Neural progenitor cell (in vitro differentiated cells): ENCODE data around the gene PIK3CB. TPM values are rescaled to one million over a fixed set of nuclear protein-coding genes. Genes with fewer than 3 reads are reported as not detected.
"Not testable (repeated sequence)": the region's sequence is repeated elsewhere in the genome, so short reads cannot be mapped to it uniquely, and the experiment has no call there.

Experiments
- DNase-seq: peaks from one replicate; pipeline ENCODE4 v3.0.0-alpha.2; 2016; ENCODE audit warnings: low spot score
- H2AFZ ChIP-seq: fragments of 200-600 bp; sonication (generic); replicated peaks from 2 replicates; pipeline ENCODE4 v1.6.1; 2016; ENCODE audit warnings: antibody characterized with exemption
- H3F3A ChIP-seq: fragments of 200-600 bp; sonication (generic); 2 replicates; pipeline ENCODE4 v1.6.1; 2016; ENCODE audit warnings: antibody characterized with exemption, low read depth
- H3K27ac ChIP-seq: fragments of 200-600 bp; sonication (generic); 2 replicates; pipeline ENCODE4 v1.5.1; 2016; ENCODE audit warnings: mild to moderate bottlenecking
- H3K27me3 ChIP-seq: fragments of 200-600 bp; sonication (generic); 2 replicates; pipeline ENCODE4 v1.6.1; 2016; ENCODE audit warnings: mild to moderate bottlenecking, moderate library complexity
- H3K36me3 ChIP-seq: fragments of 200-600 bp; sonication (generic); 2 replicates; pipeline ENCODE4 v1.5.1; 2016
- H3K4me1 ChIP-seq: fragments of 200-600 bp; sonication (generic); 2 replicates; pipeline ENCODE4 v1.6.1; 2016; ENCODE audit warnings: mixed run types
- H3K4me2 ChIP-seq: fragments of 200-600 bp; sonication (generic); 2 replicates; pipeline ENCODE4 v1.6.1; 2016
- H3K4me3 ChIP-seq: fragments of 200-600 bp; sonication (generic); 2 replicates; pipeline ENCODE4 v1.5.1; 2016
- H3K79me2 ChIP-seq: fragments of 200-600 bp; sonication (generic); 2 replicates; pipeline ENCODE4 v1.6.1; 2016; ENCODE audit warnings: low read depth
- H3K9ac ChIP-seq: fragments of 200-600 bp; sonication (generic); 2 replicates; pipeline ENCODE4 v1.6.1; 2016
- H3K9me3 ChIP-seq: fragments of 200-600 bp; sonication (generic); 2 replicates; pipeline ENCODE4 v1.5.1; 2016; ENCODE audit warnings: low read depth
- H4K20me1 ChIP-seq: fragments of 200-600 bp; sonication (generic); 2 replicates; pipeline ENCODE4 v1.6.1; 2016; ENCODE audit warnings: low read depth
- H3K27ac Mint-ChIP-seq: 3 replicates; pipeline ENCODE4 v1.8.0; 2021; ENCODE audit warnings: mixed read lengths
- H3K27me3 Mint-ChIP-seq: 2 replicates; pipeline ENCODE4 v1.8.0; 2022; ENCODE audit warnings: low read depth, mild to moderate bottlenecking, inconsistent platforms, moderate library complexity, mixed read lengths; ENCODE audit not compliant: insufficient read depth
- H3K36me3 Mint-ChIP-seq: 3 replicates; pipeline ENCODE4 v1.8.0; 2021; ENCODE audit warnings: mixed read lengths
- H3K4me1 Mint-ChIP-seq: 3 replicates; pipeline ENCODE4 v1.8.0; 2021; ENCODE audit warnings: mixed read lengths
- H3K4me3 Mint-ChIP-seq: 3 replicates; pipeline ENCODE4 v1.8.0; 2021; ENCODE audit warnings: mild to moderate bottlenecking, moderate library complexity, mixed read lengths
- H3K9me3 Mint-ChIP-seq: 3 replicates; pipeline ENCODE4 v1.8.0; 2020; ENCODE audit warnings: mixed read lengths
- CTCF ChIP-seq: fragments of 200-600 bp; sonication (generic); IDR thresholded peaks from 2 replicates; pipeline ENCODE4 v1.5.1; 2017; ENCODE audit warnings: antibody characterized with exemption, mild to moderate bottlenecking
- EZH2 ChIP-seq: fragments of 200-600 bp; sonication (generic); IDR thresholded peaks from 2 replicates; pipeline ENCODE4 v1.6.1; 2017; ENCODE audit warnings: antibody characterized with exemption, mild to moderate bottlenecking, moderate library complexity
- EZH2phosphoT487 ChIP-seq: fragments of 200-600 bp; sonication (generic); IDR thresholded peaks from 2 replicates; pipeline ENCODE4 v1.6.1; 2017; ENCODE audit warnings: antibody characterized with exemption
- total RNA-seq: library from RNA; depleted of rRNA; stranded (reverse); fragments of >200 nt; gene quantifications from 2 replicates; pipeline ENCODE4 v1.2.3, GENCODE V29; 2015; ENCODE audit warnings: low replicate concordance

The PIK3CB gene
- total RNA-seq, 1 donor from 2014 or later, result 17.7 TPM

- Histone ChIP-seq H3K79me2 (peaks cover 11% of the 10 kb centered on the region), H3K4me3 (no peak overlapping the region), H3K9me3 (no peaks in the 10 kb centered on the region), H3K27ac (no peak overlapping the region), H2AFZ (no peak overlapping the region), H4K20me1 (no peaks in the 10 kb centered on the region), H3K9ac (no peak overlapping the region), H3K36me3 (no peaks in the 10 kb centered on the region), H3F3A (no peaks in the 10 kb centered on the region), H3K27me3 (no peaks in the 10 kb centered on the region), H3K4me2 (no peak overlapping the region), H3K4me1 (no peaks in the 10 kb centered on the region)
- Mint-ChIP-seq H3K27me3 (peaks cover 2% of the 10 kb centered on the region), H3K9me3 (peaks cover 10% of the 10 kb centered on the region), H3K4me1 (peaks cover 9% of the 10 kb centered on the region), H3K27ac (no peak overlapping the region), H3K4me3 (no peak overlapping the region), H3K36me3 (peaks cover 12% of the 10 kb centered on the region)
- TF ChIP-seq EZH2phosphoT487 (no peak), EZH2 (no peak)
- DNase-seq, result no peak
These were observed 48.8 kb downstream of the PIK3CB start for GRCh38 chr3:138785951-138786350.

GRCh38 chr3:138785362-138785857 lies 49.3 kb downstream of the PIK3CB start:
- not testable (repeated sequence) for H3K27ac ChIP-seq, H2AFZ ChIP-seq, H3K4me3 ChIP-seq, H3K4me2 ChIP-seq, H3K4me1 ChIP-seq, H3K9me3 ChIP-seq, H3K9ac ChIP-seq, DNase-seq, H3K4me1 Mint-ChIP-seq, H3K27me3 Mint-ChIP-seq, H4K20me1 ChIP-seq, H3K27me3 ChIP-seq, H3K27ac Mint-ChIP-seq, H3F3A ChIP-seq, H3K36me3 ChIP-seq
- Mint-ChIP-seq H3K9me3 (peaks cover 10% of the 10 kb centered on the region), H3K4me3 (peak overlapping the region; percentile 55), H3K36me3 (peaks cover 12% of the 10 kb centered on the region)
- H3K79me2 ChIP-seq, result peaks cover 17% of the 10 kb centered on the region

DNA sequence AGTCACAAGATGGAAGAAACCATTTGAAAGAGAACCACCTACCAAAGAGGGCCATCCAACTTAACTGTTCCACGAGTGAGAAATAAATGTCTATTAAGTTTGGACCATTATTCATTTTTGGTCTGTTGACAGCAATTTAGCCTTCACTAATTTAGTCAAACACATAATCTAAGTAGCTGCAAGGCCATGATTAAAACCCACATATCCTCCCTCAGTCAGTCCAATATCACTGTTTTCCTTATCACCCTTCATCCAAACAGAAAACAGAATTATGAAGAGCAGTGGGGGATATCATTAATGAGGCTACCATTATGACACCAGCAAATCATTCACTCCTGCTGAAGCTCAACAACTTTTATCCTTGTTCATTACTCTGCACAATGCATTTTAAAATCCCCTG lies 52.0 kb downstream of the PIK3CB start:
- H3K27me3 ChIP-seq, result no peaks in the 10 kb centered on the region
- H3F3A ChIP-seq, result no peaks in the 10 kb centered on the region
- H3K79me2 ChIP-seq, result peaks cover 26% of the 10 kb centered on the region
- peaks cover 14% of the 10 kb centered on the region for H3K36me3 Mint-ChIP-seq
- no peak overlapping the region for H2AFZ ChIP-seq
- no peak for DNase-seq
- H3K27me3 Mint-ChIP-seq, result peaks cover 4% of the 10 kb centered on the region
- H3K27ac ChIP-seq, result no peak overlapping the region
- H3K9ac ChIP-seq, result no peak overlapping the region
- TF ChIP-seq EZH2phosphoT487 (no peak), CTCF (no peak), EZH2 (no peak)
- peaks cover 10% of the 10 kb centered on the region for H3K9me3 Mint-ChIP-seq
- no peaks in the 10 kb centered on the region for H3K36me3 ChIP-seq
- H4K20me1 ChIP-seq, result no peaks in the 10 kb centered on the region
- no peak overlapping the region for H3K27ac Mint-ChIP-seq
- peaks cover 9% of the 10 kb centered on the region for H3K4me1 Mint-ChIP-seq
- H3K4me2 ChIP-seq, result no peak overlapping the region
- no peaks in the 10 kb centered on the region for H3K9me3 ChIP-seq
- H3K4me3 ChIP-seq, result no peak overlapping the region
- no peak overlapping the region for H3K4me3 Mint-ChIP-seq
- no peaks in the 10 kb centered on the region for H3K4me1 ChIP-seq

DNA sequence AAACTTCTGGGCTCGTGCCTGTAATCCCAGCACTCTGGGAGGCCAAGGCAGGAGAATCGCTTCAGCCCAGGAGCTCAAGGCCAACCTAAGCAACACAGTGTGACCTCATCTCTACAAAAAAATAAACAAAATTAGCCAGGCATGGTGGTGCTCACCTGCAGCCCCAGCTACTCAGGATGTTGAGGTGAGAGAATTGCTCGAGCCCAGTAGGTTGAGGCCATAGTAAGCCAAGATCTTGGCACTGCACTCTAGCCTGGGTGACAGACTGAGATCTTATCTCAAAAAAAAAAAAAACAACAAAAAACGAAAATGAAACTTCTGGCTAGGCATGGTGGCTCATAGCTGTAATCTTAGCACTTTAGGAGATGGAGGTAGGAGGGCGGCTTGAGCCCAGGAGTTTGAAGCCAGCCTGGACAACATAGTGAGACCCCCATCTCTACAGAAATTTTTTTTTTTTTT lies 53.7 kb downstream of the PIK3CB start:
- TF ChIP-seq CTCF (no peak), EZH2 (no peak), EZH2phosphoT487 (no peak)
- no peak overlapping the region for H3K4me3 ChIP-seq
- Mint-ChIP-seq H3K27ac (no peak overlapping the region), H3K9me3 (peaks cover 10% of the 10 kb centered on the region), H3K4me3 (no peak overlapping the region), H3K4me1 (peaks cover 6% of the 10 kb centered on the region), H3K36me3 (peaks cover 9% of the 10 kb centered on the region), H3K27me3 (peaks cover 4% of the 10 kb centered on the region)
- no peak overlapping the region for H2AFZ ChIP-seq
- H3K36me3 ChIP-seq, result no peaks in the 10 kb centered on the region
- no peaks in the 10 kb centered on the region for H3K4me1 ChIP-seq
- H3K27me3 ChIP-seq, result no peaks in the 10 kb centered on the region
- no peak overlapping the region for H3K9ac ChIP-seq
- H3K4me2 ChIP-seq, result no peak overlapping the region
- peaks cover 31% of the 10 kb centered on the region for H3K79me2 ChIP-seq
- no peaks in the 10 kb centered on the region for H4K20me1 ChIP-seq
- no peaks in the 10 kb centered on the region for H3F3A ChIP-seq
- H3K27ac ChIP-seq, result no peak overlapping the region
- DNase-seq, result no peak
- no peaks in the 10 kb centered on the region for H3K9me3 ChIP-seq
